Measurements from ENCODE around the gene TRIP4.

DNA sequence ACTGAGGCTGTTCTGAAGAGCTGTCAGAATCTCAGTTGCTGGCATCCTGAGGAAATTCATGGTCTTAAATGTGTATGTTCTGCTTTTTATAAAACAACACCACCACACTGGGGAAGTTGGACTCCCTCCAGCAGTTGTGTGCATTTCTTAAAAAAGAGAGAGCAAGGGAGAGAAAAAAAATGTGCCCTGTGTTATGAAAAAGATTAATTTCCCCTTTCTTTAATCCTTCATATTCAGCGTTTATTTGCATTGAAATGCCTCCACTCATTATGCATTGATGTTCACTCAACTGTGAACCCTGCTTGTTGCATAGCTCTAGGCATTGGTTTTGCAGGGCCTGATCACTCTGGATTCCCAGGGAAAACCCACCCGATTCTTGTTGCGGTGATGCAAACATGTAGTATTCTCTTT is 68.3 kb downstream of the TRIP4 start:
- TF ChIP-seq, protein P1, sequence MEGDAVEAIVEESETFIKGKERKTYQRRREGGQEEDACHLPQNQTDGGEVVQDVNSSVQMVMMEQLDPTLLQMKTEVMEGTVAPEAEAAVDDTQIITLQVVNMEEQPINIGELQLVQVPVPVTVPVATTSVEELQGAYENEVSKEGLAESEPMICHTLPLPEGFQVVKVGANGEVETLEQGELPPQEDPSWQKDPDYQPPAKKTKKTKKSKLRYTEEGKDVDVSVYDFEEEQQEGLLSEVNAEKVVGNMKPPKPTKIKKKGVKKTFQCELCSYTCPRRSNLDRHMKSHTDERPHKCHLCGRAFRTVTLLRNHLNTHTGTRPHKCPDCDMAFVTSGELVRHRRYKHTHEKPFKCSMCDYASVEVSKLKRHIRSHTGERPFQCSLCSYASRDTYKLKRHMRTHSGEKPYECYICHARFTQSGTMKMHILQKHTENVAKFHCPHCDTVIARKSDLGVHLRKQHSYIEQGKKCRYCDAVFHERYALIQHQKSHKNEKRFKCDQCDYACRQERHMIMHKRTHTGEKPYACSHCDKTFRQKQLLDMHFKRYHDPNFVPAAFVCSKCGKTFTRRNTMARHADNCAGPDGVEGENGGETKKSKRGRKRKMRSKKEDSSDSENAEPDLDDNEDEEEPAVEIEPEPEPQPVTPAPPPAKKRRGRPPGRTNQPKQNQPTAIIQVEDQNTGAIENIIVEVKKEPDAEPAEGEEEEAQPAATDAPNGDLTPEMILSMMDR (conservative IDR thresholded peaks at IDR 0.05 in 1 of 2, IDR thresholded peaks at IDR 0.05 in 1 of 2; ENCODE audit: low read depth in 1 of 2, low read length in 2 of 2) = no peak
- TF ChIP-seq EZH2 (IDR thresholded peaks at IDR 0.05; ENCODE audit: low read length, missing control alignments) = no peak

Data from fibroblast of lung (primary cell).